ENCODE data around the gene ANO9. TPM values are rescaled to one million over a fixed set of nuclear protein-coding genes. Genes with fewer than 3 reads are reported as not detected.
A peak's percentile ranks its signal among the peaks of the same experiment; 100 is the strongest.

ANO9 gene
- total RNA-seq, 1 experiment from 2014 or later: 85.5 TPM

GRCh38 chr11:462107-462890, 20.5 kb upstream of the ANO9 start:
- TF ChIP-seq CTCF (IDR thresholded peaks at IDR 0.05; ENCODE audit: insufficient read depth in 1 of 2, low read depth in 1 of 2, low read length in 1 of 2, severe bottlenecking in 1 of 2, unreplicated experiment in 1 of 2): no peak
- peaks cover 33% of the 10 kb centered on the region for H3K4me1 Mint-ChIP-seq (ENCODE audit: low read depth, unreplicated experiment)
- no peak for DNase-seq
- Histone ChIP-seq H3K27me3 (replicated peaks; ENCODE audit: control insufficient read depth, insufficient read depth, low read length) (no peaks in the 10 kb centered on the region), H3K4me3 (ENCODE audit: low read depth, low read length) (no peak overlapping the region), H3K9me3 (no peaks in the 10 kb centered on the region), H3K4me1 (peaks cover 39% of the 10 kb centered on the region), H3K36me3 (ENCODE audit: control insufficient read depth, insufficient read depth, low read length) (no peaks in the 10 kb centered on the region; the same call in 1 of the 2 replicates)
- H3K9me3 Mint-ChIP-seq (ENCODE audit: unreplicated experiment): no peaks in the 10 kb centered on the region
- CTCF ChIA-PET: no interaction called here
- H3K4me3 Mint-ChIP-seq (ENCODE audit: unreplicated experiment): no peak overlapping the region
- intact Hi-C loops (cut with micrococcal nuclease; ENCODE audit: unreplicated experiment): no loop called here
- no TSS peak for BruUV-seq (replicated peaks)
- peaks cover 41% of the 10 kb centered on the region for H3K36me3 Mint-ChIP-seq (ENCODE audit: insufficient read depth, unreplicated experiment)
- no peaks in the 10 kb centered on the region for H3K27me3 Mint-ChIP-seq (ENCODE audit: insufficient read depth, unreplicated experiment)
- POLR2A ChIA-PET: no interaction called here
- H3K27ac Mint-ChIP-seq (ENCODE audit: unreplicated experiment): peak overlapping the region; percentile 15

- no peaks in the 10 kb centered on the region for H3K9me3 Mint-ChIP-seq (ENCODE audit: unreplicated experiment)
- intact Hi-C loops (cut with micrococcal nuclease; ENCODE audit: unreplicated experiment): no loop called here
- ChIA-PET POLR2A (no interaction called here), CTCF (no interaction called here)
- DNase-seq: no peak
- H3K27me3 Mint-ChIP-seq (ENCODE audit: insufficient read depth, unreplicated experiment): no peaks in the 10 kb centered on the region
- peak overlapping the region; percentile 15 for H3K27ac Mint-ChIP-seq (ENCODE audit: unreplicated experiment)
- H3K36me3 Mint-ChIP-seq (ENCODE audit: insufficient read depth, unreplicated experiment): peaks cover 45% of the 10 kb centered on the region
- Histone ChIP-seq H3K9me3 (no peaks in the 10 kb centered on the region), H3K4me1 (peaks cover 35% of the 10 kb centered on the region), H3K4me3 (ENCODE audit: low read depth, low read length) (no peak overlapping the region), H3K27me3 (replicated peaks; ENCODE audit: control insufficient read depth, insufficient read depth, low read length) (no peaks in the 10 kb centered on the region), H3K36me3 (ENCODE audit: control insufficient read depth, insufficient read depth, low read length) (no peaks in the 10 kb centered on the region; the same call in 1 of the 2 replicates)
- peak overlapping the region; percentile 52 for H3K4me3 Mint-ChIP-seq (ENCODE audit: unreplicated experiment)
- peaks cover 35% of the 10 kb centered on the region for H3K4me1 Mint-ChIP-seq (ENCODE audit: low read depth, unreplicated experiment)
- no peak for TF ChIP-seq CTCF (IDR thresholded peaks at IDR 0.05; ENCODE audit: insufficient read depth in 1 of 2, low read depth in 1 of 2, low read length in 1 of 2, severe bottlenecking in 1 of 2, unreplicated experiment in 1 of 2)
- BruUV-seq (replicated peaks): no TSS peak
Observed at GRCh38 chr11:461626-462025, 19.8 kb upstream of the ANO9 start.

- H3K4me3 ChIP-seq (ENCODE audit: low read depth, low read length): no peak overlapping the region
- H3K27me3 Mint-ChIP-seq (ENCODE audit: insufficient read depth, unreplicated experiment): no peaks in the 10 kb centered on the region
- CTCF ChIA-PET: interaction anchor here (1.0 kb wide), 1 partner anchor 9 kb away, joined by 7 read pairs; no protein-coding TSS in a partner anchor
- no peaks in the 10 kb centered on the region; the same call in 1 of the 2 replicates for H3K36me3 ChIP-seq (ENCODE audit: control insufficient read depth, insufficient read depth, low read length)
- H3K4me1 ChIP-seq: peaks cover 24% of the 10 kb centered on the region
- H3K36me3 Mint-ChIP-seq (ENCODE audit: insufficient read depth, unreplicated experiment): peaks cover 40% of the 10 kb centered on the region
- no peaks in the 10 kb centered on the region for H3K9me3 ChIP-seq
- TF ChIP-seq CTCF (IDR thresholded peaks at IDR 0.05; ENCODE audit: insufficient read depth in 1 of 2, low read depth in 1 of 2, low read length in 1 of 2, severe bottlenecking in 1 of 2, unreplicated experiment in 1 of 2): no peak
- peak overlapping the region; percentile 35 for H3K4me3 Mint-ChIP-seq (ENCODE audit: unreplicated experiment)
- no TSS peak for BruUV-seq (replicated peaks)
- peak; percentile 49 to 68 for DNase-seq
- no peaks in the 10 kb centered on the region for H3K27me3 ChIP-seq (replicated peaks; ENCODE audit: control insufficient read depth, insufficient read depth, low read length)
- POLR2A ChIA-PET: interaction anchor here (0.6 kb wide), 2 partner anchors 11 to 17 kb away, joined by 3 to 4 read pairs; partner anchors contain the start of gene PTDSS2
- H3K27ac Mint-ChIP-seq (ENCODE audit: unreplicated experiment): peak overlapping the region; percentile 93
- H3K4me1 Mint-ChIP-seq (ENCODE audit: low read depth, unreplicated experiment): peaks cover 26% of the 10 kb centered on the region
- intact Hi-C loops (cut with micrococcal nuclease; ENCODE audit: unreplicated experiment): no loop called here
- no peaks in the 10 kb centered on the region for H3K9me3 Mint-ChIP-seq (ENCODE audit: unreplicated experiment)
Observed at GRCh38 chr11:460331-461199, 18.8 kb upstream of the ANO9 start.
